SK-N-MC (cell line): ENCODE measurements around the gene STYXL1.
A peak's percentile ranks its signal among the peaks of the same experiment; 100 is the strongest.
"Not testable (repeated sequence)": the region's sequence is repeated elsewhere in the genome, so short reads cannot be mapped to it uniquely, and the experiment has no call there.

Experiments
- DNase-seq: peaks from one replicate; pipeline ENCODE4 v3.0.0-alpha.2; 2011; ENCODE audit warnings: low read depth, low spot score
- H3K27ac ChIP-seq: fragments of 200-600 bp; sonication (generic); 2 replicates; pipeline ENCODE4 v1.5.1; 2016; ENCODE audit warnings: mixed run types
- H3K36me3 ChIP-seq: fragments of 200-600 bp; sonication (generic); 2 replicates; pipeline ENCODE4 v1.6.1; 2017; ENCODE audit warnings: antibody characterized with exemption, low read length, mixed read lengths; ENCODE audit not compliant: insufficient read depth
- H3K4me3 ChIP-seq: fragments of 200-600 bp; sonication (generic); 2 replicates; pipeline ENCODE4 v1.5.1; 2016
- H3K9ac ChIP-seq: fragments of 200-600 bp; sonication (generic); 2 replicates; pipeline ENCODE4 v1.8.0; 2017; ENCODE audit warnings: mixed run types, mixed read lengths; ENCODE audit not compliant: insufficient read length
- H3K9me3 ChIP-seq: fragments of 200-600 bp; sonication (generic); 2 replicates; pipeline ENCODE4 v1.6.1; 2017; ENCODE audit warnings: low read depth, mild to moderate bottlenecking, antibody characterized with exemption, low read length, moderate library complexity, mixed read lengths
- EZH2 ChIP-seq: fragments of 200-600 bp; sonication (generic); IDR thresholded peaks from one replicate; pipeline ENCODE4 v1.6.1; 2017; ENCODE audit warnings: antibody characterized with exemption
- FOXP2 ChIP-seq: optimal IDR thresholded peaks from 2 replicates; pipeline ENCODE3; 2011; ENCODE audit warnings: mild to moderate bottlenecking, moderate library complexity; ENCODE audit not compliant: insufficient read depth; ENCODE audit errors: extremely low read length, control extremely low read depth
- POLR2AphosphoS5 ChIP-seq: IDR thresholded peaks from 2 replicates; pipeline ENCODE4 v1.6.1; 2012; ENCODE audit warnings: mild to moderate bottlenecking, low read depth, low read length, borderline replicate concordance

Gene STYXL1

DNA sequence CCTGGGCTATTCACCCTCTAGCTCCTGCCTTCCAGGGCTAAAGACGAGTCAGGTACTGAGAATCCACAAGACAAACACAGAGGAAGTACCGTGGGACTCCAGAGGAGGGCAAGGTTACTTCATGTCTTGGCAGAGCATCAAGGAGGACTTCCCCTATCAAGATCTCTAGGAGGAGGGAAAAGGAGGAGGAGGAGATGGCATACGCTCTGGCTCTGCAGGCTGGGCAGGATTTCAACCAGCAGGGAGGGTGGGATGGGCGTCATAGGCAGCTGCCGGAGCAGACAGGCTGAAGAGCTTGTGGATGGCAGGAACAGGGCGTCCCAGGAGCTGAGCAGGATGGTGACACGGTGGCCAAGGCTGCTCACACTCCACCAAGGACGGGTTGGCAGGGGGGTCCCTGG, 21.4 kb upstream of the STYXL1 start:
- Histone ChIP-seq H3K4me3 (no peak overlapping the region), H3K27ac (peak overlapping the region; percentile 19; the same call in 1 of the 2 replicates), H3K36me3 (peaks cover 30% of the 10 kb centered on the region; the same call in 1 of the 2 replicates), H3K9me3 (no peaks in the 10 kb centered on the region), H3K9ac (no peak overlapping the region)
- TF ChIP-seq FOXP2 (no peak), POLR2AphosphoS5 (no peak)
- no peak for DNase-seq

DNA sequence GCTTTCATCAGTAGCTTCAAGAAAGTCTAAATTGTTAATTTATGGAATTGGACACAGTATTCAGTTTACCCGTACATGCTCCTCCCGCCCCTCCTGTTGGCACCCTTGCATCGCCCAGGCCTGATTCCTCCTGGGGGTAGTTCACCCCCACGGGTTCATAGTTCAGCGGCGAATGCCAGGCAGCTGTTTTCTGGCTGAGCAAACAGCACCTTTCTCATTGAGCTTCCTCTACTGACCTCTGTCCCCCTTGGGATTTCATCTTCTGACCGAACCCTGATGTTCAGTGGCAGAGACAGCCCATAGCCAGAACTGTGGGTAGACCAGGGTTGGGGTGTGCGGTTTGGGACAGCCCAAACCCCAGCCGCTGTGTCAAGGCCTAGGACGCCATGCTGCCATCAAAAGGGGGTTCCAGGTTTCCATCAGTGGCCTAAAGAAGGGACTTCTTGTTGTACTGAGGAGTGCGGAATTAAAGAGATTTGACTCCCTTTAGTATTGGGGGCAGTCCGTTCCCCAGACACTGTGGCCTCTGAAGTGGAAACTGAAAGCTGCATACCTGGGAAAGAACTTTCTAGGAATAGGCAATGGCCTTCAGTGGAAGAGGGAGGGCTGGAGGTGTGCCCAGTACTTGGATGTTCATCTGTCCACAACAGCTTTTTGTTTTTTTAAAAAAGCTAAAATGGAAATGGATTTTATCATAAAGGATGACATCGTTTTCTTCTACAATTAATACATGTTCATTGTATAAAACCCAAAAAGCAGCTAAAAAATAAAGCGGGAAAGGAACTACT, 19.1 kb upstream of the STYXL1 start:
- TF ChIP-seq EZH2 (no peak), FOXP2 (no peak), POLR2AphosphoS5 (no peak)
- H3K4me3 ChIP-seq: no peak overlapping the region
- DNase-seq: no peak
- no peak overlapping the region for H3K27ac ChIP-seq
- H3K9ac ChIP-seq: no peak overlapping the region
- H3K9me3 ChIP-seq: no peaks in the 10 kb centered on the region
- peaks cover 53% of the 10 kb centered on the region; the same call in 1 of the 2 replicates for H3K36me3 ChIP-seq

DNA sequence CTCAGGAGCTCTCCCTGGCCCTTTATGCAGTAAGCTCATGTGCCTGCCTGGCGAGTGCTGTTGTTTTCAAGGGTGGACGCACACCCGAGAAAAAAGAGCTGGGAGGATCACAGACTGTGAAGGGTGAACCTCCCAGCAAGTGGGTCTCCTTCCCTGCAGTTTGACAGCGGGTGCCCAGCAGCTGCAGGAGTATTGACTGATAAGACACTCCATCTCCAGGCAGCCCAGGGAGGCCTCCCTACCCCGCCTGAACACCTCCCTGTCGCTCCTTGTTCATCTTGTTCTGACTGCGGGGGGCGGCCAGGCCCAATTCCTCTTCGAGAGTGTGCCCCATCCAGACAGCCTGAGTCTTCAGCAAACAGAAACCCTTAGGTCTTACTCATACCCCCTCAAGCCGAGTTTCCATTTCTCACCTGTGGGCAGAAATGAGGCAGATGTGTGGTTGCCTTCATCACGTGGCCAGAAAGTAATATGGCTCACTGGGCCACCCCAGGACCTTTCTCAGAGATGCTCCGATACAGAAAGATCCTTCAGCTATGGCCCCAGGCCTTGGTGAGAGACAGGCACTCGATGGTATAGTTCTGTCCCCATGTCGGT, 17.3 kb upstream of the STYXL1 start:
- no peaks in the 10 kb centered on the region for H3K9me3 ChIP-seq
- no peak overlapping the region for H3K4me3 ChIP-seq
- no peak overlapping the region for H3K27ac ChIP-seq
- TF ChIP-seq EZH2 (no peak), FOXP2 (no peak), POLR2AphosphoS5 (no peak)
- H3K36me3 ChIP-seq: peaks cover 71% of the 10 kb centered on the region
- no peak overlapping the region for H3K9ac ChIP-seq
- DNase-seq: no peak

DNA sequence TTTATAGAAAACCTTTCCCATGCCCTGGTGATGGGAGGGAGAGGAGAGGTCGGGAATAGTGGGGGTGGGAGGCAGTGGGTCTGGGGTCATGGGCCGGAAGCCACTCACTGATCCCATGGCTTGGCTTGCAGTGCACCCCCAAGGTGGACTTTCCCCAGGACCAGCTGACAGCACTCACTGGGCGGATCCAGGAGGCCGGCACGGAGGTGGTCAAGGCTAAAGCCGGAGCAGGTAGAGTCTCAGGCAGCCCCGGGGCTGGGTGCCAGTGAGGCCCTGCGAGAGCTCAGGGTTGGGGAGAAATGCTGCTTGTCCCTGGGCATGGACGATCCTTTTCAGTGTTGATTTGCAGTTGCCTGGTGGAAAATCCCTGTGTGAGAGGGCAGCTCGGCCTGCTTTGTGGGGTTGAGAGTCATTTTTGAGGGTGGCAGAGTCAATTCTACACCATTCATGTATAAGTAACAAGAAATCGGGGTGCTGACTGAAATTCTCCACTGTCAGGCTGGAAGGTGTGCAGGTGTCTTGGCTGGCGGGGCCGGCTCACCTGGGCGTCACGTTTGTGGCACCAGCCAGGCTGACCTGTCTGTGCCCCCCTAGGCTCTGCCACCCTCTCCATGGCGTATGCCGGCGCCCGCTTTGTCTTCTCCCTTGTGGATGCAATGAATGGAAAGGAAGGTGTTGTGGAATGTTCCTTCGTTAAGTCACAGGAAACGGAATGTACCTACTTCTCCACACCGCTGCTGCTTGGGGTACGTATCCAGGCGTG, 16.6 kb upstream of the STYXL1 start:
- DNase-seq: no peak
- Histone ChIP-seq H3K36me3 (peaks cover 78% of the 10 kb centered on the region), H3K9me3 (no peaks in the 10 kb centered on the region), H3K9ac (no peak overlapping the region), H3K4me3 (no peak overlapping the region), H3K27ac (no peak overlapping the region)
- TF ChIP-seq FOXP2 (no peak), EZH2 (no peak), POLR2AphosphoS5 (no peak)

DNA sequence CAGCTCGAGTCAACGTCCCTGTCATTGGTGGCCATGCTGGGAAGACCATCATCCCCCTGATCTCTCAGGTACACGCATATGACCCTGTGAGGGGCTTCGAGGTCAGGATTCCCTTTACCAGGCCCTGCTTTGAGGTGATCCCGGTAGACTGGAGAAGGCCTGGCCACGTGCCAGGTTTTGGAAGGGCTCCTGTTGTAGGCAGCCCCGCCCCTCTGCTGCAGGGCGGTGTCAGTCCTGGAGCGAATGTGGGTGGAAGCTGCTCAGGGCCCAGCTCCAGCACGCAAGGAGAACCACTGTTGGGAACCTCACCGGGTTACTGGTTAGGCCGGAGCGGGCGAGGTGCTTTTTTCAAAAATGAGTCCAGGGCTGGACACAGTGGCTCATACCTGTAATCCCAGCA, 15.7 kb upstream of the STYXL1 start:
- H3K36me3 ChIP-seq: peaks cover 87% of the 10 kb centered on the region
- no peak overlapping the region for H3K4me3 ChIP-seq
- TF ChIP-seq EZH2 (no peak), POLR2AphosphoS5 (no peak; the same call in 1 of the 2 replicates), FOXP2 (no peak)
- no peak overlapping the region for H3K9ac ChIP-seq
- no peak for DNase-seq
- H3K9me3 ChIP-seq: no peaks in the 10 kb centered on the region
- H3K27ac ChIP-seq: no peak overlapping the region

DNA sequence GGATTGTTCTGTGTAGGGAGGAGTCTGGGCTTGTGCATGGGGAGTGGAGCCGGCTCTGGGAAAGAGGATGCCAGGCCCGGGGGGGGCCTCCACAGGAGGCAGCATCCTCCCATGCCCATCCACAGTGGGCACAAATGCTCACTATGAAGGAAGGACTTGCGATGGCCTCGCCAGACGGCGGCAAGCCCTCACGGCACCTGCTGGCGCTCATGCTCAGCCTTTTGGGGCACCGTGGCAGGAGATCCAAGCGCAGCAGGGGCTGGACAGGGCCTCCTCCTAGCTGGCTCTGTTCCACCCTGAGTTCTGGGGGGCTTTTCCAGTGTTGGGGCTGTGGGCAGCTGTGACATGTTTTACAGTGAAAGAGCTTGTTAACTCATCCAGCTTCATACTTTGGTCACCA, 15.3 kb upstream of the STYXL1 start:
- Histone ChIP-seq H3K4me3 (no peak overlapping the region), H3K9me3 (no peaks in the 10 kb centered on the region), H3K9ac (no peak overlapping the region), H3K27ac (no peak overlapping the region), H3K36me3 (peaks cover 91% of the 10 kb centered on the region)
- TF ChIP-seq POLR2AphosphoS5 (no peak), EZH2 (no peak), FOXP2 (no peak)
- DNase-seq: no peak

DNA sequence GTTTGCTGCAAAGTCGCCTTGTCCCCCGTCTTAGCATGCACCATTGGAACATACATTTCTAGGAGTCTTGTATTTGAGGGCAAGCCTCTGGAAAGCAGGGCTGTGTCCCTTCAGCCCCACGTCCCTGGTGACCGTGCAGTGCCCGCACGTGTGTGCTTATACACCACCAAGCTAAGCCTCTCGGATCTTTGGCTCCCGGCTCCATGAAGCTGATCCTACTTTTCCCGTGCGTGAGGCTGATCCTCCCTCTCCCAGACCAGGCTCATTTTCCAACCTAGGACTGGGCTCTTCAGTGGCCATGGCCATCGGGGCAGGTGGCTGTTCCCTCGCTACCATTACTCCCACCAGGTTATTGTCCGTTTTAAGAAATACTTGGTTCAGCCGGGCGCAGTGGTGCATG, 14.5 kb upstream of the STYXL1 start:
- H3K36me3 ChIP-seq: peaks cover 100% of the 10 kb centered on the region
- no peak for TF ChIP-seq FOXP2
- TF ChIP-seq POLR2AphosphoS5: no peak
- TF ChIP-seq EZH2: no peak
- no peak for DNase-seq
- H3K4me3 ChIP-seq: no peak overlapping the region
- no peak overlapping the region for H3K9ac ChIP-seq
- no peaks in the 10 kb centered on the region for H3K9me3 ChIP-seq
- no peak overlapping the region for H3K27ac ChIP-seq

DNA sequence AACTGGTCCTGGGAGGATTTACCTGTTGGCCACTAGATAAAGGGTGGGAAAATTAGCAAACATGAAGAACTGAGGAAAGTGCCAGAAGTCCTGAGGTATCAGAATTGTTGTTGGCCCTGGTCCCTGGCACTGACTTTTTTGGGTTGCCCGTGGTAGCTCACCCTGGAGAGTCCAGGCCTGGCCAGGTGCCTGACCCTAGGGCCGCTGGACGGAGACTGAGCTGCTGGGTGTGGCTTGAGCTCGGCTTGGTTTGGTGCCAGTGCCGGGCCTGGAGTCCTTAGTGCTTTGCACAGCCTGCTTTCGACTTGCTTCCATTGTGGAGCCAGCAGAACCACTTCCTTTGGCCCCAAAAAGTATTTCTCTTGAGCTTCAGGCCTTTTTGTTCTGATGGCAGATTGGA, 13.0 kb upstream of the STYXL1 start:
- H3K36me3 ChIP-seq: peaks cover 100% of the 10 kb centered on the region
- no peak overlapping the region for H3K9ac ChIP-seq
- no peak overlapping the region for H3K27ac ChIP-seq
- no peaks in the 10 kb centered on the region for H3K9me3 ChIP-seq
- DNase-seq: no peak
- H3K4me3 ChIP-seq: no peak overlapping the region
- no peak for TF ChIP-seq EZH2
- no peak for TF ChIP-seq POLR2AphosphoS5
- no peak for TF ChIP-seq FOXP2

DNA sequence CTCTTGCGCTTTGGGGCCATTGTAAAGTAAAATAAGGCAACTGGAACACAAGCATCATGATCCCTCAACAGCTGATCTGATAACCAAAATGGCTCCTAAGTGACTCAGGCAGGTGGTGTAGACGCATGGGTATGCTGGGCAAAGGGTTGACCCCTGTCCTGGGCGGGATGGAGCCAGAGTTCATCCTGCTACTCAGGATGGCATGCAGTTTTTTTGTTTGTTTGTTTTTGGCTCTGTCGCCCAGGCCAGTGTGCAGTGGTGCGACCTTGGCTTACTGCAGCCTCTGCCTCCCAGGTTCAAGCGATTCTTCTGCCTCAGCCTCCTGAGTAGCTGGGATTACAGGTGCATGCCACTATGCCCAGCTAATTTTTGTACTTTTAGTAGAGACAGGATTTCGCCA, 10.9 kb upstream of the STYXL1 start:
- not testable (repeated sequence) for DNase-seq, H3K9ac ChIP-seq, H3K27ac ChIP-seq, H3K4me3 ChIP-seq, H3K9me3 ChIP-seq
- H3K36me3 ChIP-seq: peaks cover 97% of the 10 kb centered on the region
